Ammon's horn (tissue), 1 donor: Measurements from ENCODE around the gene NAGS.
"Not testable (repeated sequence)": the region's sequence is repeated elsewhere in the genome, so short reads cannot be mapped to it uniquely, and the experiment has no call there.

ENCODE experiments used
- DNase-seq: peaks from one replicate; pipeline ENCODE4 v3.0.0-alpha.2; 2016; ENCODE audit warnings: low spot score

Gene NAGS

GRCh38 chr17:43983515-43984411 is 20.7 kb upstream of the NAGS start:
- DNase-seq: peak; percentile 8

GRCh38 chr17:43984521-43984920 is 19.9 kb upstream of the NAGS start:
- DNase-seq: no peak

DNA sequence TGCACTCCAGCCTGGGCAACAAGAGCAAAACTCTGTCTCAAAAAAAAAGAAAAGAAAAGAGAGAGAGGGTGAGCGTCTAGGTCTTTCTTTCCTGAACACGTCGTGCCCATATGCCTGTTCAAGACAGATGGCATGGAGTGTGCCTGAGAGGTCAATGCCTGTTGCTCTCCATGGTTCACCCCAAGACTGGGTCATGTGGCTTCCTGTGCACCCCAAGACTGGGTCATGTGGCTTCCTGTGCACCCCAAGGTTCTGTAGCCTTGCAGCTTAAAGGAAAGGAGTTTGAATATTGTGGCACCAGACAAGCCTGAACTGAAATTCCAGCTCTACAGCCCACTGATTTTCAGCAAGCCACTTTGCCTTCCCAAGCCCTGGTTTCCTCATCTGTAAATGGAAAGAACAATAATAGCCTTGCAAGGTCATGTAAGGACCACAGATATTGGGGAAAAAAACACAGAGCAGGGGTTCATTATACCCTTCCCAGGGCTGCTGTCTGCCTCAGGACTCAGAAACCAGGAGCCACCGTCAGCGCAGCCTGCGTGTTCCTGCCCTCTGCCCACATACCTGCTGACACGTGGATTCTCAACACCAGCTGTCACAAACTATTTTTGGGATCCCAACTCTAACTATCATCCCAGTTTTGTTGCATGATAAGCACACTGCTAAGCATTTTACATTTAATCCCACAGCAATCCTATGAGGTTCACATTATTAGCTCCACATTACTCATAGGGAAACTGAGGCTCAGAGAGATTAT is 18.0 kb upstream of the NAGS start:
- peak; percentile 37 for DNase-seq

DNA sequence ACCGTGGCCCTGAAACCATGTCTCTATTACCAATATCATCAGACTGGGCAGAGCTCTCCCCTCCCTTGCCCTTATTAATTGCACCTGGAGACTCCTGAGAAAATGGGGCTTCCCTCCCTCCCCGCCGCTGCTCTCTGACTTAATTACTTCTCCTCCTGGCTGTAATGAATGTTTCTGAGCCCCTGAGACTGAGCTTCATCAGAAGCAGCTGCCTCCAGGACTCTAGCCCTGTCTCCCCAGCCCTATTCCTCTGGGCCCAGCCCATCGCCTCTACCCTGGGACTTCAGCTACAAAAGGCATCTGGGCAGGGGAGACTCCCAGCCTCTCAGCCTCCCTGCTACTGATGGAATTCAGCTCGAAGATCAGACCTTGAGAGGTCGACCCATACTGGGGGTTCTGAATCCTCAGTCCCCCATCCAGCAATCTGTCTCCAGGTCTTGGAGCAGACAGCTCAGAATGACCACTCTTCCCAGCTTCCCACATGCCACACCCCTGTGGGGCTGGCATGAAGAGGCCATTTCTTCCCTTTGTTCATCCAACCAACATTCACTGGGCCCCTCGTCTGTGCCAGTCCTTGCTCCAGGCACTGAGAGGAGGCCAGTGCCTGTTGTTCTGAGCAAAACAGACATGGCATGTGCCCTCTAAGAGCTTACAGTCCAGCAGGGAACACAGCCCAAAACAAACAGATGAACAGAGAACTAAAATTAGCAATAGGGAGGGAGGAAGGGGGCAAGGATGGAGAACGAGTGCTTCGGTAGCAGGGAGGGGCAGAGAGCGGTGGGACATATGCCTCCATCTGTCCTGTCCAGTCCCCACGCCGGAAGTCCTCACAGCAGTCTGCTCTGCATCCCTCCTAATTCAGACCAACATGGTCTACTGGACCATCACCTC is 17.0 kb upstream of the NAGS start:
- no peak for DNase-seq

DNA sequence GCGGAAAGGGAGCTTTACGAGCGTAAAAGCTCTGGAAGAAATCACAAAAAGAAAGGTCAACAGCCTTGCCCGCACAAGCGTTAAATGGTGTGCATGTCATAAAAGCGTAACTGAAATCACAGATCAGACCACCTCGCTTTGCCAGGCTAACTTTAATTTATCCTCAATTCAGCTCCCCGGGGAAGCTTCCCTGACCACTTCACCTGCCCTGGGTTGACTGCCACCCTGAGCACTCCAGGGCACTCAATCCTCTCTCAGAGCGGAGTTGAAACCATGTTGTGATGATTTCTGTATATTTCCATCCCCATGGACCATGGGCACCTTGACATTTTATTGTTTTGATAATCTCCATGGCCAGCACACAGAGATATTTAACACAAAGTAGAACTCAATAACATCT is 16.1 kb upstream of the NAGS start:
- no peak for DNase-seq

DNA sequence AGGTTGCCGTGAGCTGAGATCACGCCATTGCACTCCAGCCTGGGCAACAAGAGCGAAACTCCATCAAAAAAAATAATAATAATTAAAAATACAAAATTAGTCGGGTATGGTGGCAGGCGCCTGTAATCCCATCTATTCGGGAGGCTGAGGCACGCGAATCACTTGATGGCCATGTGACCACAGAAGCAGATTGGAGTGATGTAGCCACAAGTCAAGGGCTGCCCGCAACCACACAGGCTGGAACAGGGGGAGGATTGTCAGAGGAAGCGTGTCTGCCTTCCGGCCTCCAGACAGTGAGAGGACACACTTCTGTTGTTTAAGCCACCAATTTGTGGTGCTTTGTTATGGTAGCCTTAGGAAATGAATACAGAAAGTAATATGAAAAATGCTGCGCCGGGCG is 11.8 kb upstream of the NAGS start:
- no peak for DNase-seq

GRCh38 chr17:43994272-43995149 is 9.9 kb upstream of the NAGS start:
- DNase-seq: peak; percentile 74

DNA sequence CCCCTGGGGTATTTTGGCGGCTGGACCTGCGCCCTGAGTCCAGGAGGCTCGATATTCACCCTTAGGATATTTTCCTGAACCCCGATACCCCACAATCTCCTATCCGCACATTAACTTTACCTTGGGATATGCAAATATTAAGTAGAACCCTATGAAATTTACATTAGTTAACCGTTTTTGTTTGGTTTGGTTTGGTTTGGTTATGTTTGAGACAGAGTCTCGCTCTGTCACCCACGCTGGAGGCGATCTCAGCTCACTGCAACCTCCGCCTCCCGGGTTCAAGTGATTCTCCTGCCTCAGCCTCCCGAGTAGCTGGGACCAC is 9.3 kb upstream of the NAGS start:
- no peak for DNase-seq

- DNase-seq: not testable (repeated sequence)
Measured at GRCh38 chr17:43997180-43997579, 7.2 kb upstream of the NAGS start.

GRCh38 chr17:43998552-43998951 is 5.9 kb upstream of the NAGS start:
- no peak for DNase-seq

DNA sequence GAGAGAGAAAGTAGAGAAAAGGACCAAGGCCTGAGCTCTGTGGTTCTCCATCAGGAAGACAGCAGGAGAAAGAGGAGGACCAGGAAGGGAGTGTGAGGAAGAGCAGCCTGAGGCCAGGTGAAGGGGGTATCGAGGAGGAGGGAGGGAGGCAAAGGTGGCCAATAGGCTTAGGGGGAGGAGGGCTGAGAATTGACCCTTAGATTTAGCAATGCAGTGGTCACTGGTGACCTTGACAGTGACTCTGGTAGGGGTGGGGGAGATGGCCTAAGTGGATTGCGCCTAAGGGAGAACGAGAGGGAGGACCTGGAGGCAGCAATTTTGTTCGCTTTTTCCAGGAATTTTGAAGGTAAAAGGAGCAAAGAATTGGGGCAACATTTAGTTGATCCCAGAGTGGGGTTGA is 5.4 kb upstream of the NAGS start:
- no peak for DNase-seq

DNA sequence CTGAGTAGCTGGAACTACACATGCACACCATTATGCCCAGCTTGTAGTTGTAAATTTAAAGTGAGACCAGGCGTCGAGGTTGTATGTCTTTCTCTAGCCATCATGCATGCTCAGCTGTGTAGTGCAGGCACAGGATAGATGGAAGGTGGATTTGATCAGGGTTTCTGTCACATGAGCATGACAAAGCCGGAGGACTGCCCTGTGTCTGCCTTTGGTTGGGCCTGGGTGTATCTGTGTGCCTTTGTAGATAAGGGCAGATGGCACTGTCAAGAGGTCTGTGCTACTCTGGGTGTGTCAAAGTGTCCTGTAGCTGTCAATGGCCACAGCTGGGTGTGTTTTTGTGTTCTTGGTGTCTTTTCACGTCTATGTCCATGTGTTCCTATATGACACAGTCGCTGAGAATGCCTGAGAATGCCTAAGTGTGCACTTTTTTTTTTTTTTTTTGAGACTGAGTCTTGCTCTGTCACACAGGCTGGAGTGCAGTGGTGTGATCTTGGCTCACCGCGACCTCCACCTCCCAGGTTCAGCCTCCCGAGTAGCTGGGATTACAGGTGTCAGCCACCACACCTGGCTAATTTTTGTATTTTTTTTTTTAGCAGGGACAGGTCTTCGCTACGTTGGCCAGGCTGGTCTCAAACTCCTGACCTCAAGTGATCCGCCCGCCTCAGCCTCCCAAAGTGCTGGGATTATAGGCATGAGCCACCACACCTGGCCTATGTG is 4.1 kb upstream of the NAGS start:
- no peak for DNase-seq

GRCh38 chr17:44000871-44001460 is 3.5 kb upstream of the NAGS start:
- DNase-seq: no peak

- no peak for DNase-seq
Measured at GRCh38 chr17:44001461-44001920, 2.9 kb upstream of the NAGS start.

DNA sequence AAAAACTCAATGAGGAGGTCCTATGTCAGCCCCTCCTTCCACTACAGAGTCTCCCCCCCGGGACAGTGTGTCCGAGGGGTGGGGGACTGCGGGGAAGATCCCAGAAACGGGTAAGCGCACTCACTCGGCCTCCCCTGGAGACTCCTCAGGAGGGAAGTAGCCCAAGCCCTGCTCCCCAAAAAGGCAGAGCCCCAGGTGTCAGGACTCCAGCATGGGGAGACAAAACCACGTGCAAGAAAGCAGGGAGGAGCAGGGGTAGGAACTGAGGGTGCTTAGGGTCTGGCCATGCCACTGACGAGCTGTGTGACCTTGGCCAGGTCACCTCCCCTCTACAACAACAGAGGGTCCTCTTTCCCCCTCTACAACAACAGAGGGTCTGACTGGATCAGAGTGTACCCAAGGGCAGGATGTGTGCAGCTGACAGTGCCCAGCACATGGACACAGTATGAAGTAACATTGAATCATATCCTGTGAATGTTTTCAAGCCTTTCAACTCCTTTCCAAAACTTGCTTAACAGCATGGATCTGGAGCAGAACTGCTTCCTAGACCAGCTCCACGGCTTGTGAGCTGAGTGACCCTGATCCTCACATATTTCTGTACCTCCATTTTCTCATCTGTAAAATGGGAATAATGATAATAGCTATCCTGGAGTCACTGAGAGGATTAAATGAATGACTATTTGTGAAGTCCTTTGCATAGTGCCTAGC is 2.1 kb upstream of the NAGS start:
- no peak for DNase-seq

DNA sequence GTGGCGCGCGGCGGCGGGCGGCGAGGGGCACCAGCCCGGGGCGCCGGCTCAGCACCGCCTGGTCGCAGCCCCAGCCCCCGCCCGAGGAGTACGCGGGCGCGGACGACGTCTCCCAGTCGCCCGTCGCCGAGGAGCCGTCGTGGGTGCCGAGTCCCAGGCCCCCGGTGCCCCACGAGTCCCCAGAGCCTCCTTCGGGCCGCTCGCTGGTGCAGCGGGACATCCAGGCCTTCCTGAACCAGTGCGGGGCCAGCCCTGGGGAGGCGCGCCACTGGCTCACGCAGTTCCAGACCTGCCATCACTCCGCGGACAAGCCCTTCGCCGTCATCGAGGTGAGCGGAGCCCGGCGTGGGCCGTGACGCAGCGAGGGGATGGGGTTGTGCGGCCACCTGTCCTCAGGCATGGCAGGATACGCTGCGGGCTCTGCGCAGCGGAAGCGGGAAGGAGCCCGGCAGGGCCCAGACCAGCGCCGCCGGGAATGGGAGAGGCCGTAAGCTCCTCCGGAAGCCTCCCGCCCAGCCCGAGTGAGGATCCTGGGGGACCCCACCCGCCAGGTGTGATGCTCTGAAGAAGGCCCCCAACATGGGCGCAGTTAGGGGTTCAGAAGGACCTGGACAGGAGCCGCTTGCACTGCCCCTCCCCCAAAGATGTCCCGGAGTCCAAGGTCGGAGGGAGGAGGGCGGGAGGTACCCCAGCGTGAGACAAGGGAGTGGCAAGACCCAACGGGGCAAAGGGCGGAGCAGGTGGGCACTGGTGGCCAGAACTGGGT is 522 bp downstream of the NAGS start:
- no peak for DNase-seq

- DNase-seq: no peak
Measured at GRCh38 chr17:44005527-44006271, 1.3 kb downstream of the NAGS start.

DNA sequence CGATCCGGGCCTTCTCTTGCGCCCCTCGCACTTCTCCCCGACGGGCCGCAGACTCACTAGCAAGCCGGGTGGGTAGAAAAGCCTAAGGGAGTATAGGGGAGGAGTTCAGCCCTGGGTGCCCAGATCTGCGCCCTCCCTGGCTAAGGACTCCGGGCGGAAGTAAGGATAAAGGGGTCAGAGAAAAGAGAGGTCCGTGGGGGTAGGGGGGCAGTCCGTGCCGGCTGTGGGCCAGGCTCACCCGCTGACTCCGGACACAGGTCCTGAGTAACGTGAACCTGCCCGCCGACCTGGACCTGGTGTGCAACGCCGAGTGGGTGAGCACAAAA is 1.8 kb downstream of the NAGS start:
- DNase-seq: no peak
